Astrocyte (in vitro differentiated cells and primary cell): ENCODE results near the gene TBC1D12.
"Not testable (repeated sequence)": the region's sequence is repeated elsewhere in the genome, so short reads cannot be mapped to it uniquely, and the experiment has no call there.

Experiments
- EZH2 ChIP-seq: IDR thresholded peaks from 2 replicates; pipeline ENCODE4 v1.6.1; 2012; ENCODE audit warnings: mild to moderate bottlenecking, low read length, inconsistent platforms; ENCODE audit not compliant: insufficient read depth
- TF ChIP-seq, protein P1 (sequence below): IDR thresholded peaks from 2 replicates; pipeline ENCODE4 v1.5.1; 2011; ENCODE audit warnings: low read depth, mild to moderate bottlenecking, inconsistent platforms, low read length, moderate library complexity; ENCODE audit not compliant: insufficient read depth

GRCh38 chr10:94385733-94386132 lies 16.6 kb upstream of the TBC1D12 start:
- TF ChIP-seq, protein P1, sequence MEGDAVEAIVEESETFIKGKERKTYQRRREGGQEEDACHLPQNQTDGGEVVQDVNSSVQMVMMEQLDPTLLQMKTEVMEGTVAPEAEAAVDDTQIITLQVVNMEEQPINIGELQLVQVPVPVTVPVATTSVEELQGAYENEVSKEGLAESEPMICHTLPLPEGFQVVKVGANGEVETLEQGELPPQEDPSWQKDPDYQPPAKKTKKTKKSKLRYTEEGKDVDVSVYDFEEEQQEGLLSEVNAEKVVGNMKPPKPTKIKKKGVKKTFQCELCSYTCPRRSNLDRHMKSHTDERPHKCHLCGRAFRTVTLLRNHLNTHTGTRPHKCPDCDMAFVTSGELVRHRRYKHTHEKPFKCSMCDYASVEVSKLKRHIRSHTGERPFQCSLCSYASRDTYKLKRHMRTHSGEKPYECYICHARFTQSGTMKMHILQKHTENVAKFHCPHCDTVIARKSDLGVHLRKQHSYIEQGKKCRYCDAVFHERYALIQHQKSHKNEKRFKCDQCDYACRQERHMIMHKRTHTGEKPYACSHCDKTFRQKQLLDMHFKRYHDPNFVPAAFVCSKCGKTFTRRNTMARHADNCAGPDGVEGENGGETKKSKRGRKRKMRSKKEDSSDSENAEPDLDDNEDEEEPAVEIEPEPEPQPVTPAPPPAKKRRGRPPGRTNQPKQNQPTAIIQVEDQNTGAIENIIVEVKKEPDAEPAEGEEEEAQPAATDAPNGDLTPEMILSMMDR = not testable (repeated sequence)
- TF ChIP-seq EZH2 = not testable (repeated sequence)
